ENCODE measurements around the gene TMEM150A.
A peak's percentile ranks its signal among the peaks of the same experiment; 100 is the strongest.
"Not testable (repeated sequence)": the region's sequence is repeated elsewhere in the genome, so short reads cannot be mapped to it uniquely, and the experiment has no call there.

The TMEM150A gene

DNA sequence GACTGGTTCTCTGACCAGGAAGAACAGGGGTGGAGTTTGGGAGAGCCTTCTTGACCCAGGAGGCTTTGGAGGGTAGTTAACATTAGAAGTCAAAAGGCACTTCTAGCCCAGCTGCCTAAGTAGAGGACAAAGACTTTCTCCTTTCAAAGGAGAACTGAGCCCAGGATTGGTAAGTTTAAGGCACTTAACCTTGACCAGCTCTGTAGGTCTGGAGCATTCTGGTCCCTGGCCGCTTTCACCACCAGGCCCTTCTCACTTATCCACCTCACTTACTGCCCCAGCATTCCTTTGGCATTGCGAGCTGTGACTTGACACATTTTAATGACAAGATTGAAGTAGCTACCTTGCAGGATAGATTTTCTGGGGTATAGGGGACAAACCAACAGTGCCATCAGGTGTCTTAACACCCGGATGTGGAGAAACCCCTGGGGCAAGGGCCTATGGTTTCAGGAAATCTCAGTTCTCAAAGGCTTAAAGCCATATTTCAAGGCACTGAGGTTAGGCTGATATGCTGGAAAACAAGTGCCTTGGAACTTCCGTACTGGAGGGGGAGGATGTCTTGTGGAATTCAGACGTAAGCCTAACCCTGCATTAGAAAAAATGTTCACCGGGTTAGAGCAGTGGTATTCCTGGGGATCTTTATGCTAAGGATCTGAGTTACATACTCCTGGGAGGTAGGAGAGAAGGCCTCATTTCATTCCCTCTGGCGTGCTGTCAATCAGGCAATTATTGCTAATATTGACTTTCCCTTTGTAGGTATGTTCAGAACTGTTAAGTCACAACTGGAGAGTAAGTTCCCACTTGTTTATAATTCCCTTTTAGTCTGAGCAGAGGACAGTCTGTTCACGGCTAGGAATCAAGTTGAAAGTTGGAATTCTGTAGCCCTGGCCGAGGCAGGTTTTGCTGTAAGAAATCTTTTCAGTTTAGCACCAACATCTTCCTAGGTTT is 5.0 kb upstream of the TMEM150A start:
- peaks cover 25% of the 10 kb centered on the region for H3K36me3 Mint-ChIP-seq (ENCODE audit: low read depth)
- peak overlapping the region; percentile 58 to 80 (median 71) for H3K27ac Mint-ChIP-seq
- peak overlapping the region; percentile 52 to 76 (median 74) for H3K4me3 Mint-ChIP-seq
- H3K27me3 Mint-ChIP-seq (ENCODE audit: low read depth), result peaks cover 3% of the 10 kb centered on the region
- TF ChIP-seq, protein P1, sequence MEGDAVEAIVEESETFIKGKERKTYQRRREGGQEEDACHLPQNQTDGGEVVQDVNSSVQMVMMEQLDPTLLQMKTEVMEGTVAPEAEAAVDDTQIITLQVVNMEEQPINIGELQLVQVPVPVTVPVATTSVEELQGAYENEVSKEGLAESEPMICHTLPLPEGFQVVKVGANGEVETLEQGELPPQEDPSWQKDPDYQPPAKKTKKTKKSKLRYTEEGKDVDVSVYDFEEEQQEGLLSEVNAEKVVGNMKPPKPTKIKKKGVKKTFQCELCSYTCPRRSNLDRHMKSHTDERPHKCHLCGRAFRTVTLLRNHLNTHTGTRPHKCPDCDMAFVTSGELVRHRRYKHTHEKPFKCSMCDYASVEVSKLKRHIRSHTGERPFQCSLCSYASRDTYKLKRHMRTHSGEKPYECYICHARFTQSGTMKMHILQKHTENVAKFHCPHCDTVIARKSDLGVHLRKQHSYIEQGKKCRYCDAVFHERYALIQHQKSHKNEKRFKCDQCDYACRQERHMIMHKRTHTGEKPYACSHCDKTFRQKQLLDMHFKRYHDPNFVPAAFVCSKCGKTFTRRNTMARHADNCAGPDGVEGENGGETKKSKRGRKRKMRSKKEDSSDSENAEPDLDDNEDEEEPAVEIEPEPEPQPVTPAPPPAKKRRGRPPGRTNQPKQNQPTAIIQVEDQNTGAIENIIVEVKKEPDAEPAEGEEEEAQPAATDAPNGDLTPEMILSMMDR (IDR thresholded peaks at IDR 0.05; ENCODE audit: unreplicated experiment in 3 of 3), result no peak
- H3K9me3 Mint-ChIP-seq, result no peaks in the 10 kb centered on the region
- peaks cover 38% of the 10 kb centered on the region for H3K4me1 Mint-ChIP-seq

DNA sequence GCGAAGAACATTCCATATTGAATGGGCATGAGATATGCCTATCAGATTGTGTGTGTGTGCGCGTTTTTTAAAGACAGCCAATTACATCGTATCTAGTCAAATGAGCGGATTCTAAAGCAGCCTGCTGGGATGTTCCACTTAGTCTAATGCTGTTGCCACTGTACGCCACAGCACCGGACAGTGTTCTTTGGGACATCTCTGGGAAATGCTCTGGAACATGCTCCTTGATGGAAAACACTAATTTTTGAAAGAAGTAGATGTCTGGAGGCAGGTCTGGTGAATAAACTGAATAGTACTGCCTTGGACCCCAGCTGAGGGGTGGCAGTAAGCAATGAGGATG is 3.6 kb upstream of the TMEM150A start:
- Mint-ChIP-seq H3K9me3 (no peaks in the 10 kb centered on the region), H3K4me3 (peak overlapping the region; percentile 18 to 55 (median 18)), H3K27me3 (ENCODE audit: low read depth) (peaks cover 3% of the 10 kb centered on the region), H3K36me3 (ENCODE audit: low read depth) (peaks cover 25% of the 10 kb centered on the region), H3K27ac (peak overlapping the region; percentile 16 to 66 (median 60)), H3K4me1 (peaks cover 38% of the 10 kb centered on the region)
- TF ChIP-seq, protein P1 (IDR thresholded peaks at IDR 0.05; ENCODE audit: unreplicated experiment in 3 of 3), result no peak

DNA sequence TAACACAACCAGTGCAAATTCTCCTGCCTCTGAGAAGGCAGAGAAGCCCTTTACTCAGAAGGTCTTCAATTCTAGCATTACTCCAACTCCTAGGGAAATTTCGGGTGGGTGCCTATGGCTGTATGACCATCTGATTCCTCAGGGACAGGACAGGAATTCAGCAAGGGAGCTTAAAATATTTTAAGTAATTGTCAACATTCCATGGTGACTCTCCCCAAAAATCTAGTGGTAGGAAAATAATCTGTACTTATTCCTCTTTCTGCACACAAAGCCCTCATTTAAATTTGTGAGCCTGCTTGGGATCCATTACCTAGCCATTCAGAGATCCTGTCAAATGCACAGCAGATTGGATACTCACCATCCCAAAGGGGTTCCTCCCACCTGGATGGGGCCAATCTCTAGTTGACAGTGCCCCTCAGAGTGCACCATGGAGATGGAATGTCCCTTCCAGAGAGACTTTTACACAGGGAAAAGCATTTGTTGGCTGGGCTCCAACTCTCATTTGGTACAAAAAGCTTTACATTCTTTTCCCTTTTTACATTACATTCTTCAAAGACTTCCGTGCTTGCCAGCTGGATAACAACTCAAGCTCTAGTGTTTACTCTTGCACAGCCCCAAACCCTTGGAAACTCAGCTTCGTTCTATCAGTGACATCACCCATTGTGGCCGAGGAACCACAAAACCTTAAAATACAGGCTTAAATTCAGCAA is 3.1 kb upstream of the TMEM150A start:
- peak overlapping the region; percentile 16 to 66 (median 60) for H3K27ac Mint-ChIP-seq
- H3K36me3 Mint-ChIP-seq (ENCODE audit: low read depth), result peaks cover 25% of the 10 kb centered on the region
- peaks cover 38% of the 10 kb centered on the region for H3K4me1 Mint-ChIP-seq
- no peaks in the 10 kb centered on the region for H3K9me3 Mint-ChIP-seq
- H3K27me3 Mint-ChIP-seq (ENCODE audit: low read depth), result peaks cover 3% of the 10 kb centered on the region
- TF ChIP-seq, protein P1 (IDR thresholded peaks at IDR 0.05; ENCODE audit: unreplicated experiment in 3 of 3), result no peak
- peak overlapping the region; percentile 18 to 60 (median 55) for H3K4me3 Mint-ChIP-seq

DNA sequence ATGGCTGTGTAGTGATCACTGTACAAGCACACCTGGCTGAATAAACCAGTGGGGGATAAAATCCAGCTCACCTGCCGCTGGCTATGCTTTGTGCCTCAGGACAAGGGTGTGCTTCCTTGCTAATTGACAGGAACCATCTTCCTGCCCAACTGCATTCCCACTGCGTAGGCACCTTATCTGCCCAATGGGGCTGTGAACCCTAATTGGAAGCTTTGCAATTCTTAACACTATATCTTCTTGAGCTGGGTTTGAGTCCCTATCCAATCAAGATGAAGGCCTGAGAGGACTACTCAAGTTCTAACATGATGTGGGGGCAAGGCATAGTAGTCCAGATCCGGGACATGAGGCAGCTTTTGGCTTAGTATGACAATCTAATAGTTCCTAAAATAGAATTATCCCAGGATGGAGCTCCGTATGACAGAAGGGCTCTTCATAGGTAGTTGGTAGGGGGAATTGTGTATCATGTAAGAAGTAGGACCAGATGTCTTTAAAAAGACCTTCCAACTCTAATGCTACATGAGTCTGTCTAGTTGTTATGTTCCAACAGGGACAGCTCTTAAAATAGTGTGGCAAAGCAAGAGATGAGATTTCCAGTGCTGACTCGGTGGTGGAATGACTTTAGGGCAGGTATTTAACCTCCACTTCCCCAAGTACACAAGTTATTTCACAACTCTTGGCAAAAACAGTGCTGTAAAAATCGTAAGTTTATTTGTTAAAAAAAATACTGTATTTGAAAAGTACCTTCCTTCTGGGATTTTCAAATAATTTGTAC is 2.3 kb upstream of the TMEM150A start:
- peaks cover 21% of the 10 kb centered on the region for H3K36me3 Mint-ChIP-seq (ENCODE audit: low read depth)

DNA sequence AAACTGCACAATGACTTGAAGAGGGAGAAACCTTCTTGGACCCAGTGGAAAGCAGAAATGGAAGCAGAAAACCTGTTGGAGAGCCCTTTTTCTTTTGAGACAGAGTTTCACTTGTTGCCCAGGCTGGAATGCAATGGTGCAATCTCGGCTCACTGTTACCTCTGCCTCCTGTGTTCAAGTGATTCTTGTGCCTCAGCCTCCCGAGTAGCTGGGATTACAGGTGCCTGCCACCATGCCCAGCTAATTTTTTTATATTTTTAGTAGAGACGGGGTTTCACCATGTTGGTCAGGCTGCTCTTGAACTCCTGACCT is 1.6 kb upstream of the TMEM150A start:
- H3K27me3 Mint-ChIP-seq (ENCODE audit: low read depth); H3K9me3 Mint-ChIP-seq: not testable (repeated sequence)
- H3K27ac Mint-ChIP-seq, result peak overlapping the region in 1 of 3 experiments; percentile 26
- peaks cover 33% of the 10 kb centered on the region for H3K4me1 Mint-ChIP-seq
- H3K4me3 Mint-ChIP-seq, result peak overlapping the region; percentile 85 to 91 (median 91)
- peaks cover 17% of the 10 kb centered on the region for H3K36me3 Mint-ChIP-seq (ENCODE audit: low read depth)

More for the DNA sequence above, 2.3 kb upstream of the TMEM150A start:
- Mint-ChIP-seq H3K4me1 (peaks cover 33% of the 10 kb centered on the region), H3K27me3 (ENCODE audit: low read depth) (peaks cover 3% of the 10 kb centered on the region), H3K9me3 (no peaks in the 10 kb centered on the region), H3K4me3 (peak overlapping the region; percentile 49 to 91 (median 55)), H3K27ac (peak overlapping the region; percentile 55 to 66 (median 60))
- TF ChIP-seq, protein P1 (IDR thresholded peaks at IDR 0.05; ENCODE audit: unreplicated experiment in 3 of 3), result no peak

Measured in nephron (organoid).